Measurements from ENCODE around the gene SCUBE3. TPM values are rescaled to one million over a fixed set of nuclear protein-coding genes. Genes with fewer than 3 reads are reported as not detected.

Gene SCUBE3
- total and polyA plus RNA-seq, 2 experiments from 2014 or later = 0.39 to 1.1 TPM

DNA sequence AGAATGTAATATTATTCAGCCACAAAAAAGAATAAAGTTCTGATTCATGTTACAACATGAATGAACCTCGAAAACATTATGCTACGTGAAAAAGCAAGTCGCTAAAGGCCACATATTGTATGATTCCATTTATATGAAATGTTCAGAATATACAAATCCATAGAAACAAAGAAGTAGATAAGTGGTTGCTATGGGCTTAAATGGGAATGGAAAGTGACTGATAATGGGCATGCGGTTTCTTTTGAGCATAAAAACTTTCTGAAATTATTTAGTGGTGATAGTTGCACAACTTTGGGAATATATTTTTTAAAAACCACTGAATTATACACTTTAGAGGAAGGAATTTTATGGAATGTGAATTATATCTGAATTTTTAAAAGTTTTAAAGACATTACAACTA, 39.3 kb upstream of the SCUBE3 start (continued):
- TF ChIP-seq, protein P1, sequence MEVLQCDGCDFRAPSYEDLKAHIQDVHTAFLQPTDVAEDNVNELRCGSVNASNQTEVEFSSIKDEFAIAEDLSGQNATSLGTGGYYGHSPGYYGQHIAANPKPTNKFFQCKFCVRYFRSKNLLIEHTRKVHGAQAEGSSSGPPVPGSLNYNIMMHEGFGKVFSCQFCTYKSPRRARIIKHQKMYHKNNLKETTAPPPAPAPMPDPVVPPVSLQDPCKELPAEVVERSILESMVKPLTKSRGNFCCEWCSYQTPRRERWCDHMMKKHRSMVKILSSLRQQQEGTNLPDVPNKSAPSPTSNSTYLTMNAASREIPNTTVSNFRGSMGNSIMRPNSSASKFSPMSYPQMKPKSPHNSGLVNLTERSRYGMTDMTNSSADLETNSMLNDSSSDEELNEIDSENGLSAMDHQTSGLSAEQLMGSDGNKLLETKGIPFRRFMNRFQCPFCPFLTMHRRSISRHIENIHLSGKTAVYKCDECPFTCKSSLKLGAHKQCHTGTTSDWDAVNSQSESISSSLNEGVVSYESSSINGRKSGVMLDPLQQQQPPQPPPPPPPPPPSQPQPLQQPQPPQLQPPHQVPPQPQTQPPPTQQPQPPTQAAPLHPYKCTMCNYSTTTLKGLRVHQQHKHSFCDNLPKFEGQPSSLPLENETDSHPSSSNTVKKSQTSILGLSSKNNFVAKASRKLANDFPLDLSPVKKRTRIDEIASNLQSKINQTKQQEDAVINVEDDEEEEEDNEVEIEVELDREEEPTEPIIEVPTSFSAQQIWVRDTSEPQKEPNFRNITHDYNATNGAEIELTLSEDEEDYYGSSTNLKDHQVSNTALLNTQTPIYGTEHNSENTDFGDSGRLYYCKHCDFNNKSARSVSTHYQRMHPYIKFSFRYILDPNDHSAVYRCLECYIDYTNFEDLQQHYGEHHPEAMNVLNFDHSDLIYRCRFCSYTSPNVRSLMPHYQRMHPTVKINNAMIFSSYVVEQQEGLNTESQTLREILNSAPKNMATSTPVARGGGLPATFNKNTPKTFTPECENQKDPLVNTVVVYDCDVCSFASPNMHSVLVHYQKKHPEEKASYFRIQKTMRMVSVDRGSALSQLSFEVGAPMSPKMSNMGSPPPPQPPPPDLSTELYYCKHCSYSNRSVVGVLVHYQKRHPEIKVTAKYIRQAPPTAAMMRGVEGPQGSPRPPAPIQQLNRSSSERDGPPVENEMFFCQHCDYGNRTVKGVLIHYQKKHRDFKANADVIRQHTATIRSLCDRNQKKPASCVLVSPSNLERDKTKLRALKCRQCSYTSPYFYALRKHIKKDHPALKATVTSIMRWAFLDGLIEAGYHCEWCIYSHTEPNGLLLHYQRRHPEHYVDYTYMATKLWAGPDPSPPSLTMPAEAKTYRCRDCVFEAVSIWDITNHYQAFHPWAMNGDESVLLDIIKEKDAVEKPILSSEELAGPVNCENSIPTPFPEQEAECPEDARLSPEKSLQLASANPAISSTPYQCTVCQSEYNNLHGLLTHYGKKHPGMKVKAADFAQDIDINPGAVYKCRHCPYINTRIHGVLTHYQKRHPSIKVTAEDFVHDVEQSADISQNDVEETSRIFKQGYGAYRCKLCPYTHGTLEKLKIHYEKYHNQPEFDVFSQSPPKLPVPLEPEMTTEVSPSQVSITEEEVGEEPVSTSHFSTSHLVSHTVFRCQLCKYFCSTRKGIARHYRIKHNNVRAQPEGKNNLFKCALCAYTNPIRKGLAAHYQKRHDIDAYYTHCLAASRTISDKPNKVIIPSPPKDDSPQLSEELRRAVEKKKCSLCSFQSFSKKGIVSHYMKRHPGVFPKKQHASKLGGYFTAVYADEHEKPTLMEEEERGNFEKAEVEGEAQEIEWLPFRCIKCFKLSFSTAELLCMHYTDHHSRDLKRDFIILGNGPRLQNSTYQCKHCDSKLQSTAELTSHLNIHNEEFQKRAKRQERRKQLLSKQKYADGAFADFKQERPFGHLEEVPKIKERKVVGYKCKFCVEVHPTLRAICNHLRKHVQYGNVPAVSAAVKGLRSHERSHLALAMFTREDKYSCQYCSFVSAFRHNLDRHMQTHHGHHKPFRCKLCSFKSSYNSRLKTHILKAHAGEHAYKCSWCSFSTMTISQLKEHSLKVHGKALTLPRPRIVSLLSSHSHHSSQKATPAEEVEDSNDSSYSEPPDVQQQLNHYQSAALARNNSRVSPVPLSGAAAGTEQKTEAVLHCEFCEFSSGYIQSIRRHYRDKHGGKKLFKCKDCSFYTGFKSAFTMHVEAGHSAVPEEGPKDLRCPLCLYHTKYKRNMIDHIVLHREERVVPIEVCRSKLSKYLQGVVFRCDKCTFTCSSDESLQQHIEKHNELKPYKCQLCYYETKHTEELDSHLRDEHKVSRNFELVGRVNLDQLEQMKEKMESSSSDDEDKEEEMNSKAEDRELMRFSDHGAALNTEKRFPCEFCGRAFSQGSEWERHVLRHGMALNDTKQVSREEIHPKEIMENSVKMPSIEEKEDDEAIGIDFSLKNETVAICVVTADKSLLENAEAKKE (CRISPR knock-in tag; IDR thresholded peaks at IDR 0.05) = no peak
- no peak for TF ChIP-seq ZNF331 (CRISPR knock-in tag; IDR thresholded peaks at IDR 0.05; ENCODE audit: low read depth)
- no peak for TF ChIP-seq JUNB (IDR thresholded peaks at IDR 0.05; ENCODE audit: unreplicated experiment)
- no peak for TF ChIP-seq POLR2AphosphoS5 (IDR thresholded peaks at IDR 0.05; ENCODE audit: low read depth)
- TF ChIP-seq, protein P2, sequence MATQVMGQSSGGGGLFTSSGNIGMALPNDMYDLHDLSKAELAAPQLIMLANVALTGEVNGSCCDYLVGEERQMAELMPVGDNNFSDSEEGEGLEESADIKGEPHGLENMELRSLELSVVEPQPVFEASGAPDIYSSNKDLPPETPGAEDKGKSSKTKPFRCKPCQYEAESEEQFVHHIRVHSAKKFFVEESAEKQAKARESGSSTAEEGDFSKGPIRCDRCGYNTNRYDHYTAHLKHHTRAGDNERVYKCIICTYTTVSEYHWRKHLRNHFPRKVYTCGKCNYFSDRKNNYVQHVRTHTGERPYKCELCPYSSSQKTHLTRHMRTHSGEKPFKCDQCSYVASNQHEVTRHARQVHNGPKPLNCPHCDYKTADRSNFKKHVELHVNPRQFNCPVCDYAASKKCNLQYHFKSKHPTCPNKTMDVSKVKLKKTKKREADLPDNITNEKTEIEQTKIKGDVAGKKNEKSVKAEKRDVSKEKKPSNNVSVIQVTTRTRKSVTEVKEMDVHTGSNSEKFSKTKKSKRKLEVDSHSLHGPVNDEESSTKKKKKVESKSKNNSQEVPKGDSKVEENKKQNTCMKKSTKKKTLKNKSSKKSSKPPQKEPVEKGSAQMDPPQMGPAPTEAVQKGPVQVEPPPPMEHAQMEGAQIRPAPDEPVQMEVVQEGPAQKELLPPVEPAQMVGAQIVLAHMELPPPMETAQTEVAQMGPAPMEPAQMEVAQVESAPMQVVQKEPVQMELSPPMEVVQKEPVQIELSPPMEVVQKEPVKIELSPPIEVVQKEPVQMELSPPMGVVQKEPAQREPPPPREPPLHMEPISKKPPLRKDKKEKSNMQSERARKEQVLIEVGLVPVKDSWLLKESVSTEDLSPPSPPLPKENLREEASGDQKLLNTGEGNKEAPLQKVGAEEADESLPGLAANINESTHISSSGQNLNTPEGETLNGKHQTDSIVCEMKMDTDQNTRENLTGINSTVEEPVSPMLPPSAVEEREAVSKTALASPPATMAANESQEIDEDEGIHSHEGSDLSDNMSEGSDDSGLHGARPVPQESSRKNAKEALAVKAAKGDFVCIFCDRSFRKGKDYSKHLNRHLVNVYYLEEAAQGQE (IDR thresholded peaks at IDR 0.05; ENCODE audit: unreplicated experiment) = no peak
- TF ChIP-seq, protein P3, sequence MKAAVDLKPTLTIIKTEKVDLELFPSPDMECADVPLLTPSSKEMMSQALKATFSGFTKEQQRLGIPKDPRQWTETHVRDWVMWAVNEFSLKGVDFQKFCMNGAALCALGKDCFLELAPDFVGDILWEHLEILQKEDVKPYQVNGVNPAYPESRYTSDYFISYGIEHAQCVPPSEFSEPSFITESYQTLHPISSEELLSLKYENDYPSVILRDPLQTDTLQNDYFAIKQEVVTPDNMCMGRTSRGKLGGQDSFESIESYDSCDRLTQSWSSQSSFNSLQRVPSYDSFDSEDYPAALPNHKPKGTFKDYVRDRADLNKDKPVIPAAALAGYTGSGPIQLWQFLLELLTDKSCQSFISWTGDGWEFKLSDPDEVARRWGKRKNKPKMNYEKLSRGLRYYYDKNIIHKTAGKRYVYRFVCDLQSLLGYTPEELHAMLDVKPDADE (IDR thresholded peaks at IDR 0.05) = no peak

Measured in GM23338 (cell line).